ENCODE results near the gene TBC1D3E.
"Not testable (repeated sequence)": the region's sequence is repeated elsewhere in the genome, so short reads cannot be mapped to it uniquely, and the experiment has no call there.

Gene TBC1D3E

DNA sequence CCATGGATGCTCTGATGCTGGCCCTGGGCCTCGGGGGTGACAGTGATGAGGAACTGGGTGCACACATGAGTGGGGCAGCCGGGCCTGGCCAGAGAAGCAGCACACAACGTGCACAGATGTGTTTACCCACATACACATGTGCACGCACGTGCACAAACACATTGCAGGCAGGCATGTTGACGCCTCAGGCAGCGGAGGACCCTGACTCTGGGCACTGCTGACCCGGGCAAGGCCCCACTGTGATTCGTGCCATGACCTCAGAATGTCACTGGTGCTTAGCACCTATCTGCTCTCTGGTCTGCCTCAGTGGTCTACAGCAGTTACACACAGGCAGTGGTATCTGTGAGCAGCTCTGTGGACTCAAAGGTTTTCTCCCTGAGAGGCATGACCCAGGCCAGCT lies at the start of gene TBC1D3E:
Gene TBC1D3E (plus strand): TSS at position 301 of the 400 bp plus-strand sequence. CDS start 1,545 bp downstream, outside the sequence.
- DNase-seq (ENCODE audit: low read depth) = not testable (repeated sequence)

DNA sequence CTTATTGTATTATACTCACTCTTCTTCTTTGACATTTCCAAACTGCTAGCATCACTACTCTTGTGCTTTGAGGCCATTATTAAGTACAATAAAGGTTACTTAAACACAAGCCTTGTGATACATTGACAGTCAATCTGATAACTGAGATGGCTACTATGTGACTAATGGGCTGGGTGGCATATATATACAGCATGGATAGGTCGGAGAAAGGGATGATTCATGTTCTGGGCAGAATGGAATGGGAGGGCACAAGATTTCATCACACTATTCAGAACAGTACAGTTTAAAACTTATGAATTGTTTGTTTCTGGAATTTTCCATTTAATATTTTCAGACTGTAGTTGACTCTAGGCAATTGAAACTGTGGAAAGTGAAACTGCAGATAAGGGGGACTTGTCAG lies 40.4 kb upstream of the TBC1D3E start:
- not testable (repeated sequence) for DNase-seq (ENCODE audit: low read depth)

DNA sequence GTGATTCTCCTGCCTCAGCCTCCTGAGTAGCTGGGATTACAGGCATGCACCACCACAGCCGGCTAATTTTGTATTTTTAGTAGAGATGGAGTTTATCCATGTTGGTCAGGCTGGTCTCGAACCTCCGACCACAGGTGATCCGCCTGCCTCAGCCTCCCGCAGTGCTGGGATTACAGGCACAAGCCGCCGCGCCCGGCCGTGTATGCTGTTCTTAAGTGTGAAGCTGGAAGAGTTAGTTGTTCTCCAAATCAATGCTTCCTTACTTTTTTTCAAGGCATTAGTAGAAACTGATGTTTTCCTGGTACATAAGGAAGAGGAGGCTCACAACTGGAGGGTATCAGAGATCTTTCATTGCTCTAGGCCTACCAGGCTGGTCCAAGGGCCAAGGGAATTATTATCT lies 39.6 kb upstream of the TBC1D3E start:
- DNase-seq (ENCODE audit: low read depth) = not testable (repeated sequence)

DNA sequence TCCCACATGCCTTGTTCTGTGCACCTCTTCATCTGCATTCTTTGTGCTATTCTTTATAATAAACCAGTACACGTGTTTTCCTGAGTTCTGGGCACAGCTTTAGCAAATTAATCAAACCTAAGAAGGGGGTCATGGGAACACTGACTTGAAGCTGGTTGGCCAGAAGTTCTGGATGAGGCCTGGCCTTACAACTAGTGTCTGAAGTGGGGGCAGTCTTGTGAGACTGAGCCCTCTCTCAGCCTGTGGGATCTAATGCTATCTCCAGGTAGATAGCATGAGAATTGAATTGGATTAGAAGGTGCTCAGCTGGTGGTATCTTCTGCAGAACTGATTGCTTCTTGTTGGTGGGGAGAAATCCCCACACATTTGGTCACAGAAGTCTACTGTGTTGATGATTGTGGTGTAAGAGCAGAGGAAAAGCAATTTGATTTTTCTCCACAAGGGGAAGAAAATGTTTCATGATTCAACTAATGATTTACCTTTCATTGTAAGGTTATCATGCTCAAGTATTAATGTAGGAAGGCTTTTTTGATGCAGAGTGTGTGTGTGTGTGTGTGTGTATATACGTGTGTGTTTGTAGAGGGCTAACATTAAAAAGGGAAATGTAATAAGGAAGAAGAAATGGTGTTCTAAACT lies 33.6 kb upstream of the TBC1D3E start:
- not testable (repeated sequence) for DNase-seq (ENCODE audit: low read depth)

DNA sequence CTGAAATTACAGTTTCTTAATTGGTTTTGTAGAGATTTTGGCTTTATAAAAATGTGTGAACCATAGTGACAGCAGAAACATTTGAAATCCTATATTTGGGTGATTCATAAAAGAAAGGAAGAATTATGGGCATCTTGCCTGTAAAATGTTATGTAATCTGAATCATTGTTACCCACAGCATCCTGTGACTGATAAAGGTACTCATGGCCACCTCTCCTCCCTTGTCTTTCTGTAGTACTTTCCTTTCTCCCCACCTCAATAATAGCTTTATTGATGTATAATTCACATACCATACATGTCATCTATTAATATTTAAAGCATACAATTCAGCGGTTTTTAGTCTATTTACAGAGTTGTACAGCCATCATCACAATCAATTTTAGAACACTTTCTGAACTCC lies 28.5 kb upstream of the TBC1D3E start:
- DNase-seq (ENCODE audit: low read depth) = not testable (repeated sequence)

DNA sequence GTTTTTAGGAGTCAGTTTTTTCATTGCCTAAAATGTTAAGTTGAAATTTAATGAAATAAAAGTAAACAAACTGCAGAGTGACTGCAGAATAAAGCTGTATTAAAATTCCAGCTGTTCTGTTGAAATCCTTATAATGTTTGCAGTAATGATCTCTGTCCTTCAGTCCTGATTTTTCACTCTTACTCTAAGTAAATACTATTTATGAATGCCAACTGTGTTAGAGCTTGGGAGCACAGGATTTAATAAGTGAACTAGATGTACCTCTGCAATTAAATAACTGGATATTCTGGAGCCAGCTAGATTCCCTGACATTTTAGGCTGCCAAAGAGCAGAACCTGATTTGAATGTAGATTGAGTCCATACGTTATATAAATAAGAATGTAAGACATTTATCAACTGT lies 7.9 kb upstream of the TBC1D3E start:
- DNase-seq (ENCODE audit: low read depth) = not testable (repeated sequence)

DNA sequence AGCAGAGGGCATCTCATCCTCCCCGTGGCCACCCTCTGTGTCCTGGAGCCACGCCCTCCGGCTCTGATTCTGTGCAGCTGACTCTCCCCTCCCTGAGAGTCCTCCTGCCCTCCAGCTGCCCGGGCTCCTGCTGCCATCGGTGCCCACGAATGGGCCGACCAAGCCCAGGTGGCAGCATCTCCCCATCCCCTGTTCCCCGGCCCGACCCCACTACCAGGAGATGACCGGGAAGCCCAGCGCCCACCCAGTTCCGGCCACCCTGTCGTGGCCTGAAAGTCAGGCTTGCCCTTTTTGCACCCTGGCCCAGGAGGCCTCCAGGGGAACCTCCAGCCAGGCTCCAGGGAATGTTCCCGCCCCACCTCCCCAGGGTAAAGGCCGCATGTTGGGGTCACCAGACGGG lies 7.1 kb downstream of the TBC1D3E start:
- not testable (repeated sequence) for DNase-seq (ENCODE audit: low read depth)

Data from fibroblast of gingiva (primary cell).